Measurements from ENCODE around the gene NUP214.

GRCh38 chr9:131253891-131254491, 128.6 kb downstream of the NUP214 start:
- TF ChIP-seq CTCF (IDR thresholded peaks at IDR 0.05) (no peak), POLR2AphosphoS5 (IDR thresholded peaks at IDR 0.05; ENCODE audit: insufficient read depth in 1 of 2, low read depth in 1 of 2) (no peak), POLR2A (IDR thresholded peaks at IDR 0.05) (no peak)

All from vagina (tissue), 2 donors.